GM18526 (cell line): ENCODE data around the gene FBXO46.
A peak's percentile ranks its signal among the peaks of the same experiment; 100 is the strongest.

Source experiments
- POLR2A ChIP-seq: IDR thresholded peaks from 3 replicates; pipeline ENCODE4 v1.6.1; 2011; ENCODE audit not compliant: insufficient read length; ENCODE audit errors: extremely low read depth

The FBXO46 gene

DNA sequence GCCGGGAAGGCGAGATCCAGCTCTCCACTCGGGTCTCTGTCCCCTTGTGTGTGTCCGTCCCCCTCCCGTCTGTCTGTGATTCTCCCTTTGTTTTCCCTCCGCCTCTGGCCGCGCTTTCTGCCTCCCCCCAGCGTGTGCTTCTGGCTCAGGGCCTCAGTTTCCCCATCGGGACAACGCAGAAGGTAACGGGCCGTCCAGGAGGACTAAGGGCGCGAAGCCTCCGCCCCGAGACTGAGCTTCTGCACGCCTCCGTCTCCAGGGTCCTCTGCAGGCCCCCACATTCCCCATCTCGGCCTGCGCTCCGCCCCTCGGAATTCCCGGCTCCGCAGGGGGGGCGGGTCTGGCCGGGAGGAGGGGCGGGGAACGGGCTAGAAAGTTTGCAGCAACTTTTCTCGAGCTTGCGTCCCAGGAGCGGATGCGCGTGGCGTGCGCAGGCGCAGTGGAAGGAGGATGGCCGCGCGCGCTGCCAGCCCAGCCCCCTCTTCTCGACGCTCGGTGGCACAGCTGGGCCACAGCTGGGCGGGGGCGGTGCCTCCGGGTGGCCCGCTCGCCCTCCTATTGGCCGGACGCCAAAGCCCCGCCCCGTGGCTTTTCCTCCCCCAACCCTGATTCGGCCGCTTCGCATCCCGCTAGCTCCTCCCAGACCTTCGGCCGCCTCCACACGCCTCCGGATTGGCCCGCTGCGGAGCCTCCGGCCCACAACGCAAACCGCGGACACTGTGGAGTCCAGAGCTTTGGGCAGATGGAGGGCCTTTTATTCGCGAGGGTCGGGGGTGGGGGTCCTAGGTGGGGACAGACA is 38.5 kb upstream of the FBXO46 start, which contains the start of gene SIX5:
Gene SIX5, minus strand, starts transcription at position 269 of the 799 bp plus-strand sequence. CDS start 408 bp downstream, outside the sequence.
- peak; percentile 39 for TF ChIP-seq POLR2A

GRCh38 chr19:45768655-45768983 is 37.9 kb upstream of the FBXO46 start:
- TF ChIP-seq POLR2A, result no peak

DNA sequence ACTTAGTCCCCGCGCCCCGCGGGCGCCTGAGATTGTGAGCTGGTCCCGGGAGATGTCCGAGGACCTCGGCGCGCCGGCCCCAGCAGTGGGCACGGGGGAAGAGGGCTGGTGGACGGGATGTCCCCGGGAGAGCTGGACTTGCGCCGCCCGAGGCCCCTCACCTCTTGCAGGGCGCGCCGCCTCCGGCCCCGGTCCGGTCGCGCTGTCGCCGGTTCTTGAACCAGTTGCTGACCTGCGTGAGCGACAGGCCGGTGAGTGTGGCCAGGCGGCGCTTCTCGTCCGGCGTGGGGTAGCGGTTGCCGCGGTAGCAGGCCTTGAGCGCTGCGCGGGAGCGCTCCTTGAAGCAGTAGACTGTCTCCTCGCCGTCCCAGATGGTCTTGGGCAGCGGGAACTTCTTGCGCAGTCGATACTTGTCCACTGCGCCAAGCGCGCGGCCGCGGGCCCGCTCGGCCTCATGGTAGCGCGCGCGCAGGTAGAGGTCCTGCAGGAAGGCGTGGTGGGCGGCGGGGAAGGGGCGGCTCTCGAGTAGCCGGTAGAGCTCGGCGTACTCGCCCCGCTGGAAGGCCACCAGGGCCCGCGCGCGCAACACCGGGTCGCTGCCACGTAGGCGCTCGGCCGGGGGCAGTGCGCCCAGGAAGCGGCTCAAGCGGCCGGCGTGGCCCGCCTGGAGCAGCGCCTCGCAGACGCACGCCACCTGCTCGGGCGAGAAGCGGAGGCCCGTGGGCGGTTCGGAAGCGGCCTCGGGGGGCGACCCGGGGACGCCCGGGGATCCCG is 37.4 kb upstream of the FBXO46 start:
- TF ChIP-seq POLR2A, result peak; percentile 39

DNA sequence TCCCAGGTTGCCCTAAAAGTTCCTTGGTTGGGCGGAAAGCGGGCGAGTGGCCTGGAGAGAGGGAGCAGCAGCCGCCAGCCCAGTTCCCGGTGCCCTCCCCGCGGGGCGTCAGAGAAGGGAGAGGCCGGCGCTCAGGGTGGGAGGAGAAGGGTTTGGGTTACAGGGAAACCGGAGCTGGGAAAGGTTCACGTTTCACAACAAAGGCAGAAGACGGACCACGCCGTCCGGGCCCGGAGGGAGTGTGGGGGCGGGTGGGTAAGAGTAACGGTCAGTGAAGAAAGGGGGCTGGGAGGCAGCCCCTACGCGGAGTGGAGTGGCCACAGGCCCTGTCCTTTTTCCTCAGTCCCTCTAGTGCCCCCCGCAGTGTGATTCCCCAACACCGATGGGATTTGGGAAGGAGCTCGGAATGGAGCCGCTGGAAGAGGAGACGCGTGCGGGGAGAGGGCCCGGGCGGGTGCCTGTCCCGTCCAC is 36.7 kb upstream of the FBXO46 start:
- no peak for TF ChIP-seq POLR2A

DNA sequence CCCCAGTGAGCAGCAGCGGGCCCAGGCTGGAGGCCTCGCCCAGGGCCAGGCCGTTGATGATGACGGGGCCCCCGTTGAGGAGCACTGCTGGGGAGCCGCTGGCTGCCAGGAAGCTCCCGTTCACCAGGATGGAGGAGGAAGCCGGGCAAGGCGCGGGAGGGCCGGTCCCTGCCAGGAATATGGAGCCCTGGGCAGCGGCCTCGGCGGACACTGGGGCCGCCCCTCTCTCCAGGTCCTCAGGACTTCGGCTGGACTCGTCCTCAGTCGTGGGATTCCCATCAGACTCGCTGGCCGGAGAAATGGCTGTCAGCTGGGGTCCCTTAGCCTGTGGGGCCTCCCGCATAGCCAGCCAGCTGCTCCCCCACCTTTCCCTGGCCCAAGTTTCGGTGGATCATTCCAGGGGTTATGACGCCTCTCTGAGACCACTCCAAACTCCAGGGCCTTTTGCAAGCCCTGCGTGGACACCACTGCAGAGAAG is 36.2 kb upstream of the FBXO46 start:
- TF ChIP-seq POLR2A, result no peak

DNA sequence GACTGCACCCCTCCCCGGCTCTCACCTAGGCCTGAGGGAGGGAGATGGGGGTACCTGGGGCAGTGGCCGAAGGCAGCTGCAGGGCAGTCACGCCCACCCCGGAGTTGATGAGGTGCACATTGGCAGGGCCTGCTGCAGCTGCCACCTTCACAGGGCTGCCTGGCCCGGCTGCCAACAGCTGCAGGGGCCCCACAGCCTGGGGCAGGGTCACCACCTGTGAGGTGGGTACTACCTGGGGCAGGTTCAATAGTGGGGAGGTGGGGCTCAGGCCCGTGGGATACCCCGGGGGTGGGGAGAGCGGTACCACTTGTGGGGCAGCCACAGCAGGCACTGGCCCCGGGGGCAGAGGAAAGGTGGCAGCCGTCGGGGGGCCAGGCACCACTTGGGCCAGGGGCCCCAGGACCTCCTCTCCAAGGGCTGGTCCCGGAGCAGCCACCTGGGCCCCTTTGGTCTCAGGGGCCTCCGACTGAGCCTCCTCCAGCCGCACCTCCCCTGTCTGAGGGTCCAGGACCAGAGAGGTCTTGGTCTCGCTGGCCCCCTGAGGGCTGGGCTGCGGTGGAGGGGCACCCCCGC is 35.7 kb upstream of the FBXO46 start:
- TF ChIP-seq POLR2A, result no peak

DNA sequence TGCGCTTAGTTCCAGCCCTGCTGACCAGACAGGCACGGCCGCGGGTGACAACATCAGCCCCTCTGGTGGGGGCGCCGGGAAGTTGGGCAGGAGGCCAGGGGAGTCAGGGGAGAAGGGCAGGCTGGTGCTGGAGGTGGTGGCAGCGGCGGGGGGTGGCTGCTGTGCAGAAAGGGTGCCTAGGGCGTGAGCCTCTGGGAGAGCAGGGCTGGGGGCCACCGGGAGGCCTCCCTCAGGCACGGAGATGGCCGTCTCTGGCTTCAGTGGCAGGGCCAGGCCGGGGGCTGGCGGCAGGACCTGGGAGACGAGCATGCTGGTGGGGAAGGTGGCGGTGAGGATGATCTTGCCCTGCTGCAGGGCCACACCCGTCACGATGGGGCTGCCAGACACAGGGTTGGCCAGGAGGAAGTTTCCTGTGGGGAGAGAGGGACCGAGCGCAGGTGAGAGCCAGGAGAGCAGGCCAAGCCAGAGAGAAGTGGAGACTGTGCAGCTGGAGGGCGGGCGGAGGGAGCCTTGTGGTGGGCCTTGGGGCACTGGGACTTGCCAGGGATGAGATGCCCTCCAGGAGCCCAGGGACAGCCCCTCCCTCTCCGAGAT is 35.1 kb upstream of the FBXO46 start:
- TF ChIP-seq POLR2A, result no peak

DNA sequence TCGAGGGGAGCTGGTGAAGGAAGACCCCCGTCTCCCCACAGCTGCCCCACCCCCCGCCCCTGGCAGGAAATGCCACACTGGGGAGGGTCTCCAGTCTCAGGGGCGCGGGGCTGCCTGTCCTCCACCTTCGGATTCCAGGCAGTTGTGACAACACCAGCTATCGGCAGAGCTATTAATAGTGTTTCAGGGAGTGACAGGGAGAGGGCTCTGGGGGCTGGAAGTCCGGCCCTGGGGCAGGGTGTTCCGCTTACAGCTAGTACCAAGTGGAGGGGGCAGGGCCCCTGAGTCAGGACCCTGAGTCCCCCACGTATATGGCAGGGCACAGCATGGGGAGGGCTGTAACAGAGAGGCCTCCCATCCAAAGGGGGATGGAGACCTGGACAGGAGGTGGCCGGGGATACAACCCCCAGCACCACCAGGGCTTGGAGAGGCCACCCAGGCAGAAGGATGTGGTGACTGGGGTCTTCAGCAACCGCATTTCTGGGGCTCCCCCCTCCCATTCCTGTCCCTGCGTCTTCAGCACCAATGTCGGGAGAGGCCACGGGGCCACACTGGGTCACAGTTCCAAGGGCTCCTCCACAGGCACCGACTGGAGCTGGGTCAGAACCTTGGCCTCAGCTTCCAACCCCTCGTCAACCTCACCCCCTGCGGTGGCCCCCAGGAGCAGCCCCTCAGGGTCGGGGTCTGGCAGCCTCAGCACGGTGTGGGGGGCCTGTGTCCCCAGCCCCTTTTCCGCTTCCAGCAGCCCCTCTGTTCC is 34.4 kb upstream of the FBXO46 start:
- no peak for TF ChIP-seq POLR2A

- no peak for TF ChIP-seq POLR2A
Measured at GRCh38 chr19:45764475-45764874, 33.8 kb upstream of the FBXO46 start.

GRCh38 chr19:45763691-45764294 is 33.1 kb upstream of the FBXO46 start:
- TF ChIP-seq POLR2A, result no peak

DNA sequence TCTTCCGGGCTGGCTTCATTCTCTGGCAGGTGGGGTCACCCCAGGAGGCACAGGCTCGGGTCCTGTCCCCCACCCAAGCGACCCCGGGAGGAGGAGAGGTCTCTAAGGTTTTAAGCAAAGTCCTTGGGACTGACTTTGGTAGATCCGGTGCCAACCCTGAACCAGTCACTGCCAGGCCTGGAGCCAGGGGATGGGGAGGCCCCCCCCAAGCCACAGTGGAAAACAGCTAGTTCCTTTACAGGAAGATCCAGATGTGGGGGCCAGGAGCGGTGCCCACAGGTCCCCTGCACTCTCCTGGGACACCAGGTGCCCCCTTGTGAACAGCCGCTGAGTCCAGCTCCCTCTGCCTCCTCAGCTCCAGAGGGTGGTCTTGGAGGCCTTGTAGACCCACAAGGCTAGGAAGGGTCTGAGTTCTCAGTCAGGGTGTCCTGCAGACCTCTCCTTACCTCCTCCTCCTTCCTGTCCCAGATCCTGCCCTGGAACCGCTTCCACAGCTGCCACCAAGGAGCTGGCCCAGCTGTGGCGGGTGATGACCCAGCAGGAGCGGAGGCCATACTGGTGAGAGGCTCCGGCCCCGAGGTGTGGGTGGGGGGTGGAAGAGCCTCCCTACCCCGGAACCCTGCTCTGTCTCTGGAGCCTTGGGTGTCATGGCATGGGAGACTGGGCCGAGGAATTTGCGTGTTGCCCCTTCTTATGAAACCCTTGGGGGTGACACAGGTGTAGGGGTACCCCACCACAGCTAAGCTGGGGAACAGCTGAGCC is 32.4 kb upstream of the FBXO46 start:
- TF ChIP-seq POLR2A, result no peak

- TF ChIP-seq POLR2A, result no peak
Measured at GRCh38 chr19:45761714-45762113, 31.0 kb upstream of the FBXO46 start.

DNA sequence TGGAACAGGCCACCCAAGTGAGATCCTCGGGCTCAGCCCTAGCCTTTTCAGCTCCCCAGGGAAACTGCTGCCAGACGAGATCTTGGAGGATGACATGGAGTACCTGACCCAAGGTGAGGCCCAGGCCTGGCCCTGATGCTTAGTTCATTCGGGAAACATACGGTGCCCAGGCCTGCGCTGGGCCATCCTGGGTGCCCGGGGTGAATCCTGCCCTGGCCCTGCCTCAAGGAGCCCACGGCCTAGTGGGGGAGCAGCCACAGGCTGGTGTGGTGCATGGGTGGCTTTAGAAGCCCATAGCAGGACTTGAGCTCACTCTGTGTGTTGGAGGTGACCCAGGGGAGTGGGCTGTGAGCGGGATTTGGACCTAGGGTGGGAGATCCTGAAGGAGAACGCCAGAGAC is 28.2 kb upstream of the FBXO46 start:
- TF ChIP-seq POLR2A, result no peak

DNA sequence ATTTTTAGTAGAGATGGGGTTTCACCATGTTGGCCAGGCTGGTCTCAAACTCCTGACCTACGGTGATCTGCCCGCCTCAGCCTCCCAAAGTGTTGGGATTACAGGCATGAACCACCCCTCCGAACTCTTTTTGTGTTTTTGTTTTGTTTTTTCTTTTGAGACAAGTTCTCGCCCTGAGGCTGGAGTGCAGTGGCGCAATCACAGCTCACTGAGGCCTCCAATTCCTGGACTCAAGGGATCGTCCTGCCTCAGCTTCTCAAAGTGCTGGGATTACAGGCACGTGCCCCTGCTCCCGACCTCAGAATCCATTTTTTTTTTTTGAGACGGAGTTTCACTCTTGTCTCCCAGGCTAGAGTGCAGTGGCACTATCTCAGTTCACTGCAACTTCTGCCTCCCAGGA is 27.0 kb upstream of the FBXO46 start:
- TF ChIP-seq POLR2A, result no peak
